HepG2 (cell line): ENCODE results near the gene CHL1. TPM values are rescaled to one million over a fixed set of nuclear protein-coding genes. Genes with fewer than 3 reads are reported as not detected.

Experiments
- ATAC-seq: fragments of 200-7000 bp; cut with Tn5 transposase; 3 replicates; pipeline ENCODE4 v1.9.1; 2020; ENCODE audit warnings: mild to moderate bottlenecking, moderate library complexity
- BruUV-seq: library from RNA; stranded (reverse); fragments of 400-500 nt; replicated peaks from 2 replicates; lab custom pipeline; 2021; lab: Mats Ljungman, UMichigan
- CTCF ChIA-PET: fragments of 300-600 bp; formaldehyde crosslinking; extraction: SDS; loops from one replicate; lab custom pipeline; 2021; ENCODE audit warnings: low total read pairs, inconsistent platforms, low intra/inter-chr PET ratio; lab: Yijun Ruan, JAX
- POLR2A ChIA-PET: fragments of 350-600 bp; sonication (Branson Sonifier 250); formaldehyde crosslinking; loops from one replicate; lab custom pipeline; 2020; ENCODE audit warnings: antibody characterized with exemption, inconsistent platforms; lab: Yijun Ruan, JAX
- DNase-seq: peaks from one replicate; pipeline ENCODE4 v3.0.0-alpha.2; 2015; ENCODE audit warnings: low spot score
- FAIRE-seq: peaks from 3 replicates; lab custom pipeline; 2011; peaks lifted over from hg19 to GRCh38; lab: Jason Lieb, UNC
- H2AFZ ChIP-seq: one replicate; pipeline ENCODE4 v1.6.1; 2011; ENCODE audit warnings: low read length, inconsistent platforms
- H3K27ac ChIP-seq: fragments of 300-600 bp; 3 replicates; pipeline ENCODE4 v1.8.0; 2011; ENCODE audit warnings: mixed run types, mild to moderate bottlenecking, mixed read lengths, low read length, inconsistent platforms; ENCODE audit not compliant: insufficient read depth; ENCODE audit errors: extremely low read length
- H3K27me3 ChIP-seq, 2 experiments: fragments of 200-600 bp in 1 of 2; 2 replicates in 1 of 2; 3 replicates in 1 of 2; pipeline versions ENCODE4 v1.6.0 to v1.8.0; 2011; ENCODE audit warnings: low read length in 2 of 2, mild to moderate bottlenecking in 2 of 2, moderate library complexity in 2 of 2, inconsistent platforms in 1 of 2; ENCODE audit not compliant: insufficient read depth in 2 of 2, control insufficient read depth in 1 of 2
- H3K36me3 ChIP-seq, 2 experiments: fragments of 200-600 bp in 1 of 2; replicated peaks in 1 of 2; 2 replicates in 1 of 2; 3 replicates in 1 of 2; pipeline versions ENCODE4 v1.5.1 to v1.8.0; 2011; ENCODE audit warnings: low read length in 2 of 2, inconsistent platforms in 1 of 2; ENCODE audit not compliant: insufficient read depth in 2 of 2, control insufficient read depth in 1 of 2
- H3K4me1 ChIP-seq: 2 replicates; pipeline ENCODE4 v1.5.1; 2012; ENCODE audit warnings: low read length, inconsistent platforms; ENCODE audit not compliant: insufficient read depth
- H3K4me2 ChIP-seq: 2 replicates; pipeline ENCODE4 v1.6.0; 2011; ENCODE audit warnings: low read depth, low read length, inconsistent platforms
- H3K4me3 ChIP-seq, 3 experiments: fragments of 200-600 bp in 1 of 3; sonication (generic), shearing (Covaris generic) in 1 of 3; replicated peaks in 1 of 3; 2 replicates each; pipeline ENCODE4 v1.5.1; 2011 to 2016; ENCODE audit warnings: low read length in 3 of 3, inconsistent platforms in 2 of 3, low read depth in 2 of 3, mild to moderate bottlenecking in 2 of 3, control low read depth in 1 of 3, mixed read lengths in 1 of 3; ENCODE audit not compliant: insufficient read depth in 1 of 3
- H3K79me2 ChIP-seq: one replicate; pipeline ENCODE4 v1.6.1; 2011; ENCODE audit warnings: low read length, inconsistent platforms; ENCODE audit not compliant: insufficient read depth
- H3K9ac ChIP-seq: 2 replicates; pipeline ENCODE4 v1.6.0; 2011; ENCODE audit warnings: mild to moderate bottlenecking, low read depth, low read length, inconsistent platforms; ENCODE audit not compliant: insufficient read depth
- H3K9me3 ChIP-seq: 2 replicates; pipeline ENCODE4 v1.5.1; 2012; ENCODE audit warnings: mild to moderate bottlenecking, low read length
- H4K20me1 ChIP-seq: 2 replicates; pipeline ENCODE4 v1.6.0; 2011; ENCODE audit warnings: inconsistent platforms, mild to moderate bottlenecking, low read length, moderate library complexity; ENCODE audit not compliant: insufficient read depth
- CTCF ChIP-seq: sonication (generic); formaldehyde crosslinking; IDR thresholded peaks from 2 replicates; pipeline ENCODE4 v1.5.0; 2020; ENCODE audit warnings: mild to moderate bottlenecking, missing genetic modification reagents, moderate library complexity
- FOXJ3 ChIP-seq: sonication (generic); formaldehyde crosslinking; IDR thresholded peaks from 2 replicates; pipeline ENCODE4 v1.4.0; 2020; ENCODE audit warnings: missing genetic modification reagents, mild to moderate bottlenecking, borderline replicate concordance
- FOXP4 ChIP-seq: sonication (generic); formaldehyde crosslinking; IDR thresholded peaks from 2 replicates; pipeline ENCODE4 v1.4.0; 2020; ENCODE audit warnings: missing genetic modification reagents
- JDP2 ChIP-seq: sonication (generic); formaldehyde crosslinking; IDR thresholded peaks from 2 replicates; pipeline ENCODE4 v1.8.1; 2022; ENCODE audit warnings: missing genetic modification reagents, borderline replicate concordance
- POLR2G ChIP-seq: fragments of 200-400 bp; formaldehyde crosslinking; IDR thresholded peaks from 2 replicates; pipeline ENCODE4 v1.6.1; 2018; ENCODE audit warnings: mild to moderate bottlenecking, low read depth, low read length, moderate library complexity
- ZBTB14 ChIP-seq: sonication (generic); formaldehyde crosslinking; IDR thresholded peaks from 2 replicates; pipeline ENCODE4 v1.4.0; 2020; ENCODE audit warnings: missing genetic modification reagents
- ZBTB33 ChIP-seq: sonication (generic); formaldehyde crosslinking; IDR thresholded peaks from 2 replicates; pipeline ENCODE4 v1.4.0; 2020; ENCODE audit warnings: missing genetic modification reagents
- ZMAT3 ChIP-seq: sonication (generic); formaldehyde crosslinking; conservative IDR thresholded peaks from 2 replicates; pipeline ENCODE4 v1.7.0; 2021; ENCODE audit warnings: missing genetic modification reagents
- ZNF205 ChIP-seq: IDR thresholded peaks from 2 replicates; pipeline ENCODE4 v1.6.1; 2018; ENCODE audit warnings: missing biosample characterization, missing genetic modification reagents
- ZNF354B ChIP-seq: sonication (generic); formaldehyde crosslinking; IDR thresholded peaks from 2 replicates; pipeline ENCODE4 v1.8.0; 2022; ENCODE audit warnings: mild to moderate bottlenecking, missing genetic modification reagents
- ZNF598 ChIP-seq: sonication (generic); formaldehyde crosslinking; IDR thresholded peaks from 2 replicates; pipeline ENCODE4 v1.5.1; 2020; ENCODE audit warnings: mild to moderate bottlenecking, missing genetic modification reagents, borderline replicate concordance
- ZNF710 ChIP-seq: sonication (generic); formaldehyde crosslinking; IDR thresholded peaks from 2 replicates; pipeline ENCODE4 v1.5.0; 2020; ENCODE audit warnings: mild to moderate bottlenecking, missing genetic modification reagents, borderline replicate concordance
- ZNF891 ChIP-seq: sonication (generic); formaldehyde crosslinking; IDR thresholded peaks from 2 replicates; pipeline ENCODE4 v1.5.0; 2020; ENCODE audit warnings: mild to moderate bottlenecking, missing genetic modification reagents
- WGBS: methylation state at CpG from one replicate; pipeline ENCODE4 v1.1.6; 2017; ENCODE audit warnings: low lambda C conversion rate; 5-methylcytosine and 5-hydroxymethylcytosine counted together
- in situ Hi-C: cut with HindIII; loops from 2 replicates; pipeline ENCODE4 v1.10.0; 2017; ENCODE audit warnings: low pct_unique_long_range_greater_than_20kb; ENCODE audit not compliant: extremely low pct_ligation_motif_present
- intact Hi-C: fragments of 100-400 bp; cut with micrococcal nuclease; formaldehyde crosslinking; loops from one replicate; pipeline ENCODE4 v1.10.0; 2022; ENCODE audit not compliant: unreplicated experiment
- polyA plus RNA-seq, 8 experiments: library from polyadenylated mRNA; depleted of rRNA in 3 of 8; stranded (reverse) in 7 of 8; unstranded in 1 of 8; fragments of >200 nt; fragmentation: Illumina TruSeq in 4 of 8; extraction: Trizol in 4 of 8; gene quantifications; 2 replicates each; pipeline versions ENCODE4 v1.2.1 to v1.2.3, GENCODE V29; 2011 to 2016; ENCODE audit warnings: low read depth in 4 of 8, missing spikeins in 1 of 8, mixed read lengths in 1 of 8; ENCODE audit not compliant: insufficient read depth in 1 of 8
- total RNA-seq, 5 experiments: library from RNA; depleted of rRNA; stranded (reverse); fragments of >200 nt; fragmentation: Illumina TruSeq; extraction: Trizol; gene quantifications; 2 replicates each; pipeline ENCODE4 v1.2.3, GENCODE V29; 2016; ENCODE audit warnings: low read depth in 1 of 5

CHL1 gene
- total and polyA plus RNA-seq, 2 of the 13 experiments (the other 11 are each of a cell fraction or from before 2014, with no cell fraction given): not detected

- FAIRE-seq (no peak), DNase-seq (no peak), ATAC-seq (no peak)
- Histone ChIP-seq H3K27me3 (no peaks in the 10 kb centered on the region), H3K9ac (no peak overlapping the region), H3K79me2 (no peaks in the 10 kb centered on the region), H3K4me1 (no peaks in the 10 kb centered on the region), H3K36me3 (no peaks in the 10 kb centered on the region), H4K20me1 (no peaks in the 10 kb centered on the region), H2AFZ (no peak overlapping the region), H3K27ac (no peak overlapping the region), H3K4me3 (no peak overlapping the region), H3K4me2 (no peak overlapping the region), H3K9me3 (peaks cover 8% of the 10 kb centered on the region; the same call in 1 of the 2 replicates)
- intact Hi-C loops (no loop called here), in situ Hi-C loops (no loop called here)
- 0% methylated on average over 1 of the region's 1 CpG for WGBS
- ChIA-PET CTCF (no interaction called here), POLR2A (no interaction called here)
- no TSS peak for BruUV-seq
- TF ChIP-seq ZMAT3 (CRISPR knock-in tag): no peak
- no peak for TF ChIP-seq JDP2 (CRISPR knock-in tag)
- TF ChIP-seq CTCF (CRISPR knock-in tag): no peak
- TF ChIP-seq POLR2G: no peak
- TF ChIP-seq ZNF205 (CRISPR knock-in tag): no peak
- TF ChIP-seq FOXP4: no peak
- no peak for TF ChIP-seq ZBTB14 (CRISPR knock-in tag)
- no peak for TF ChIP-seq FOXJ3 (CRISPR knock-in tag)
- TF ChIP-seq ZNF354B: no peak
- TF ChIP-seq ZNF891: no peak
- TF ChIP-seq ZNF598: no peak
- no peak for TF ChIP-seq ZNF710
- no peak for TF ChIP-seq ZBTB33
Observed at GRCh38 chr3:159974-160373, 36.6 kb upstream of the CHL1 start.
